Large intestine (tissue), 3 donors: ENCODE measurements around the gene KLHL29. TPM values are rescaled to one million over a fixed set of nuclear protein-coding genes. Genes with fewer than 3 reads are reported as not detected.

Source experiments
- DNase-seq, 2 donors: peaks; one replicate each; pipeline versions ENCODE4 v3.0.0 to v3.0.0-alpha.2; 2013
- H3K27ac ChIP-seq: one replicate; pipeline ENCODE4 v1.5.1; 2013; ENCODE audit warnings: low read length
- H3K27me3 ChIP-seq: 2 replicates; pipeline ENCODE4 v1.6.1; 2013; ENCODE audit warnings: low read length; ENCODE audit not compliant: control insufficient read depth, insufficient read depth
- H3K36me3 ChIP-seq: 2 replicates; pipeline ENCODE4 v1.6.1; 2013; ENCODE audit warnings: low read length; ENCODE audit not compliant: control insufficient read depth, insufficient read depth
- H3K4me1 ChIP-seq: one replicate; pipeline ENCODE4 v1.6.1; 2013; ENCODE audit warnings: low read length; ENCODE audit not compliant: control insufficient read depth, insufficient read depth
- H3K4me3 ChIP-seq: one replicate; pipeline ENCODE4 v1.5.1; 2013; ENCODE audit warnings: low read length
- H3K9me3 ChIP-seq: one replicate; pipeline ENCODE4 v1.6.1; 2013; ENCODE audit warnings: mild to moderate bottlenecking, low read depth, low read length, moderate library complexity; ENCODE audit not compliant: control insufficient read depth
- WGBS: methylation state at CpG from one replicate; pipeline ENCODE4 v1.1.5; 2013; ENCODE audit warnings: low lambda C conversion rate; ENCODE audit not compliant: insufficient coverage; 5-methylcytosine and 5-hydroxymethylcytosine counted together
- polyA plus RNA-seq: library from polyadenylated mRNA; unstranded; fragments of 120-200 nt; gene quantifications from one replicate; pipeline ENCODE4 v1.2.1, GENCODE V29; 2013

KLHL29 gene
- polyA plus RNA-seq, 1 donor = 5.9 TPM

GRCh38 chr2:23482607-23483006 lies 97.6 kb downstream of the KLHL29 start:
- H3K4me3 ChIP-seq = no peak overlapping the region
- H3K9me3 ChIP-seq = no peaks in the 10 kb centered on the region
- no peaks in the 10 kb centered on the region for H3K4me1 ChIP-seq
- no peak for DNase-seq
- no peaks in the 10 kb centered on the region for H3K36me3 ChIP-seq
- H3K27me3 ChIP-seq = no peaks in the 10 kb centered on the region
- WGBS = no CpG with 5 or more reads among the region's 6 CpGs
- H3K27ac ChIP-seq = no peak overlapping the region

DNA sequence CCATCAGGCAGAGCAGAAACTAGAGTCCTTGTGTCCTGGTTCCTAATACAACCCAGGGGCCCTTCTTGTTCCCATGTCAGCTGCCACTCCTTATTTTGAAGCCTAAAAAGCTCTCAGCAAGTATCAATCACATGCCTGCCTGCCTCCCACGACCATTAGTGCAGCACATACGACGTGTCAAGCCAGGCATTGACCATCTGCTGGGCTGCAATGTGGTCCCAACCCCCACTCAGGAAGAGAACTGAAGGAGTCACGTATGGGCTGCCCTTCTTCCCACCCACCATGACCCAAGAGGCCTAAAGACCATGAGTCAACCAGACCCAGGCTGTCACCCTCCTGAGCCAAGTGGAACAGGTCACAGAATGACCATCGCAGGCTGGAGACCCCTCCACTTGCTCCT lies 98.8 kb downstream of the KLHL29 start:
- Histone ChIP-seq H3K27me3 (no peaks in the 10 kb centered on the region), H3K4me3 (no peak overlapping the region), H3K9me3 (no peaks in the 10 kb centered on the region), H3K36me3 (no peaks in the 10 kb centered on the region), H3K27ac (no peak overlapping the region), H3K4me1 (no peaks in the 10 kb centered on the region)
- no CpG with 5 or more reads among the region's 5 CpGs for WGBS
- DNase-seq = no peak

DNA sequence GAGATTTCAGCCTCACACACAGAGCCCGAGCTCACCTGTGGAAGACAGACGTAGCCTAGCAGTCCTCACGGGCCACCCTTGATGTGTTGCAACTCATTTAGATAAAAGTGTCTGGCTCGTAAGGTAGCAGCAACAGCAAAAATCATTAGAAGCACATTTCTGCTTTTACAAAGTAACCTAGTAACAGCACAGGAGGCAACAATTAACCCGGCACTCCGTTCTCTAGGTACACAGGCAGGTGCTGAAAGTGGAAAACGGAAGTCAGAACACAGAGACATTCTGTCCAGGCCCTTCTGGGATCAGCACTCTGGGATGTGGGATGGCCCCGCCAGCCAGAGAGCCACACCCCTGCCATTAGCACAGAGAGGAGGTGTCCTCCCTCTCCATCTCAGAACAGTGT lies 99.3 kb downstream of the KLHL29 start:
- H3K27me3 ChIP-seq = no peaks in the 10 kb centered on the region
- H3K27ac ChIP-seq = no peak overlapping the region
- no peak overlapping the region for H3K4me3 ChIP-seq
- no peaks in the 10 kb centered on the region for H3K36me3 ChIP-seq
- no peaks in the 10 kb centered on the region for H3K4me1 ChIP-seq
- H3K9me3 ChIP-seq = no peaks in the 10 kb centered on the region
- WGBS = no CpG with 5 or more reads among the region's 8 CpGs
- no peak for DNase-seq

- Histone ChIP-seq H3K36me3 (no peaks in the 10 kb centered on the region), H3K27me3 (no peaks in the 10 kb centered on the region), H3K4me1 (no peaks in the 10 kb centered on the region), H3K4me3 (no peak overlapping the region), H3K9me3 (no peaks in the 10 kb centered on the region), H3K27ac (no peak overlapping the region)
- DNase-seq = no peak
- WGBS = no CpG with 5 or more reads among the region's 5 CpGs
These were observed 99.8 kb downstream of the KLHL29 start for GRCh38 chr2:23484767-23485166.

DNA sequence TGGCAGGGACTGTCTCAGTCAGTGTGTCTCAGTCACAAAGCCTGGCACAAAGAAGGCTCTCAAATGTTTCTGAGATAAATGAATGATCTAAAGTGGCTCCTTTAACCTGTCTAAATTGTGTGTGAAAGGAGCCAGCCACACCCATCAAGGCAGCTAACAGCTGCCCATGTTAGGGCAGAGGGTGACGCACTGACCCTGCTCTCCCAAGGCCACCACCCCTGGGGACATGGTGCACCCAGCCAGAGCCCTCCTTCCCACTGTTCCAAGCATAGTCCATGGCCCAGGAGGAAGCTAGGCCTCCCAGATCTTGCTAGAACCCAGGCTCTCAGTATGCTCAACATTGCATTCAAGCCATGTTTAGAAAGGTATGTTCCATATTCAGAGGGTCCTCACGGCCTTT lies 100.3 kb downstream of the KLHL29 start:
- Histone ChIP-seq H3K9me3 (no peaks in the 10 kb centered on the region), H3K27me3 (no peaks in the 10 kb centered on the region), H3K4me3 (no peak overlapping the region), H3K36me3 (no peaks in the 10 kb centered on the region), H3K4me1 (no peaks in the 10 kb centered on the region), H3K27ac (no peak overlapping the region)
- no peak for DNase-seq
- no CpG with 5 or more reads among the region's 2 CpGs for WGBS

DNA sequence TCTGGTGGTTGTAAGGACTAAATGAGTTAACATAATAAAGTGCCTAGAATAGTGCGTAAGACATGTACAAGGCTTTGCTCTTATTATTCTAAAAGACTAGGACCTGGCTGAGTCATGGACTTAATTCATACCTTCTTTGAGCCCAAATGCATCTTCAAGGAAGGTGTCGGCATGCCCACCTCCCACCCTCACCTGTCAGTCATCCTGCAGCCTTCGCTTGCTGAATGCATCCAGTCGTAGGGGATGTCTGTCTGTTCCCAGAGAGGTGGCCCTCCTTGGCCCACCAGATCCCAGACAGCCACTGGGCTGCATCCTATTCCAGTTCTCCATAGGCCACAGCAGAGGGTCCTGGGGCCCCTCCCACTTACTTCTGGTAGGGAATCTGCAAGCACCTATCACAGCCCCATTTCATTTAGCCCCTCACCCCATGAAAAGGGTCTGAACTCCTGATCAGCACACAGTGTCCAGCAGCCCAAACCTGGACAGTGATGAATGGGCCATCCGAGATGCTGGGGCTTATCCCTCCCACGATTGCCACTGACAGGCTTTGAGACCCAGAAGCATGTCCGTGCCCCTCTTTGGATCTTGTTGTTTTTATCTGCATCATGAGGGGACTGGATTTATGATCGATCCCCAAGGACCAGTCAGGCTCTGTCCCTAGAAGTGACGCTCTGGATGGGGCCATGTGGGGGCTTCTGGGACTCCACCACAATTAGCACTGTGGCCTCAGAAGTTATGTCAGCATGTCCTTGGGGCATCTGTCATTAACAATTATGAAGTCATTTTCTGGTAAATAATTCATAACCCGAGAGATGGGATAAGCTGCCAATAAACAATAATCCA lies 101.1 kb downstream of the KLHL29 start:
- no peaks in the 10 kb centered on the region for H3K4me1 ChIP-seq
- H3K36me3 ChIP-seq = no peaks in the 10 kb centered on the region
- no CpG with 5 or more reads among the region's 10 CpGs for WGBS
- H3K9me3 ChIP-seq = no peaks in the 10 kb centered on the region
- DNase-seq = no peak
- H3K4me3 ChIP-seq = no peak overlapping the region
- no peaks in the 10 kb centered on the region for H3K27me3 ChIP-seq
- no peak overlapping the region for H3K27ac ChIP-seq

DNA sequence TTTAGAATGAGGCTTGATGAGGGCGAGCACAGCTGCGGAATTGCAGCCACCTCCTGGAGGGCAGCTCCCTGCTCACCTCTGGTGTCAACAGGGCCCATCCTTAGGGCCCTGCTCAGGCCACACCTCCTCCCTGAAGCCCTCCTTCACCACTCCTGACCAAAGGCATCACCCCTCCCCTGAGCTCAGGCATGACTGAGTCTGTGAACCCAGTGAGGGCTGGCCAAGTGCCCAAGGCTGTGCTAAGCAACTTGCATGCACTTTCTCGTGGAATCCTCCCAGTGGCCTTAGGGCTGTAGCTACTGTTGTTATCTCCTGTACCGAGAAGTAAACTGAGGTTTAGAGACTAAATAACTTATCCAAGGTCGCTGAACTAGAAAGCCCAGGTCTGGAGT lies 101.7 kb downstream of the KLHL29 start:
- DNase-seq = no peak
- H3K36me3 ChIP-seq = no peaks in the 10 kb centered on the region
- no CpG with 5 or more reads among the region's 5 CpGs for WGBS

GRCh38 chr2:23487735-23488492 lies 102.9 kb downstream of the KLHL29 start:
- Histone ChIP-seq H3K9me3 (no peaks in the 10 kb centered on the region), H3K36me3 (no peaks in the 10 kb centered on the region), H3K27ac (no peak overlapping the region), H3K4me3 (no peak overlapping the region), H3K4me1 (no peaks in the 10 kb centered on the region), H3K27me3 (no peaks in the 10 kb centered on the region)
- WGBS = no CpG with 5 or more reads among the region's 14 CpGs
- no peak for DNase-seq

More for the DNA sequence above, 101.7 kb downstream of the KLHL29 start:
- Histone ChIP-seq H3K27ac (no peak overlapping the region), H3K4me3 (no peak overlapping the region), H3K27me3 (no peaks in the 10 kb centered on the region), H3K4me1 (no peaks in the 10 kb centered on the region), H3K9me3 (no peaks in the 10 kb centered on the region)

- no peak overlapping the region for H3K27ac ChIP-seq
- WGBS = no CpG with 5 or more reads among the region's 4 CpGs
These were observed 103.6 kb downstream of the KLHL29 start for GRCh38 chr2:23488584-23488983.

GRCh38 chr2:23489471-23490322 lies 104.7 kb downstream of the KLHL29 start:
- WGBS = 100% methylated on average over 1 of the region's 19 CpGs
- Histone ChIP-seq H3K27ac (no peak overlapping the region), H3K4me1 (no peaks in the 10 kb centered on the region), H3K27me3 (no peaks in the 10 kb centered on the region), H3K36me3 (no peaks in the 10 kb centered on the region), H3K9me3 (no peaks in the 10 kb centered on the region), H3K4me3 (no peak overlapping the region)
- no peak for DNase-seq

More at GRCh38 chr2:23488584-23488983, 103.6 kb downstream of the KLHL29 start:
- H3K4me3 ChIP-seq = no peak overlapping the region
- H3K9me3 ChIP-seq = no peaks in the 10 kb centered on the region
- H3K4me1 ChIP-seq = no peaks in the 10 kb centered on the region
- no peak for DNase-seq
- no peaks in the 10 kb centered on the region for H3K36me3 ChIP-seq
- no peaks in the 10 kb centered on the region for H3K27me3 ChIP-seq
